HepG2 (cell line): ENCODE data around the gene IGSF8. TPM values are rescaled to one million over a fixed set of nuclear protein-coding genes. Genes with fewer than 3 reads are reported as not detected.

ENCODE experiments used
- ATAC-seq: fragments of 200-7000 bp; cut with Tn5 transposase; 3 replicates; pipeline ENCODE4 v1.9.1; 2020; ENCODE audit warnings: mild to moderate bottlenecking, moderate library complexity
- BruUV-seq: library from RNA; stranded (reverse); fragments of 400-500 nt; replicated peaks from 2 replicates; lab custom pipeline; 2021; lab: Mats Ljungman, UMichigan
- CTCF ChIA-PET: fragments of 300-600 bp; formaldehyde crosslinking; extraction: SDS; loops from one replicate; lab custom pipeline; 2021; ENCODE audit warnings: low total read pairs, inconsistent platforms, low intra/inter-chr PET ratio; lab: Yijun Ruan, JAX
- POLR2A ChIA-PET: fragments of 350-600 bp; sonication (Branson Sonifier 250); formaldehyde crosslinking; loops from one replicate; lab custom pipeline; 2020; ENCODE audit warnings: antibody characterized with exemption, inconsistent platforms; lab: Yijun Ruan, JAX
- DNase-seq: peaks from one replicate; pipeline ENCODE4 v3.0.0-alpha.2; 2015; ENCODE audit warnings: low spot score
- FAIRE-seq: peaks from 3 replicates; lab custom pipeline; 2011; peaks lifted over from hg19 to GRCh38; lab: Jason Lieb, UNC
- H2AFZ ChIP-seq: one replicate; pipeline ENCODE4 v1.6.1; 2011; ENCODE audit warnings: low read length, inconsistent platforms
- H3K27ac ChIP-seq: fragments of 300-600 bp; 3 replicates; pipeline ENCODE4 v1.8.0; 2011; ENCODE audit warnings: mixed run types, mild to moderate bottlenecking, mixed read lengths, low read length, inconsistent platforms; ENCODE audit not compliant: insufficient read depth; ENCODE audit errors: extremely low read length
- H3K27me3 ChIP-seq, 2 experiments: fragments of 200-600 bp in 1 of 2; 2 replicates in 1 of 2; 3 replicates in 1 of 2; pipeline versions ENCODE4 v1.6.0 to v1.8.0; 2011; ENCODE audit warnings: low read length in 2 of 2, mild to moderate bottlenecking in 2 of 2, moderate library complexity in 2 of 2, inconsistent platforms in 1 of 2; ENCODE audit not compliant: insufficient read depth in 2 of 2, control insufficient read depth in 1 of 2
- H3K36me3 ChIP-seq, 2 experiments: fragments of 200-600 bp in 1 of 2; replicated peaks in 1 of 2; 2 replicates in 1 of 2; 3 replicates in 1 of 2; pipeline versions ENCODE4 v1.5.1 to v1.8.0; 2011; ENCODE audit warnings: low read length in 2 of 2, inconsistent platforms in 1 of 2; ENCODE audit not compliant: insufficient read depth in 2 of 2, control insufficient read depth in 1 of 2
- H3K4me1 ChIP-seq: 2 replicates; pipeline ENCODE4 v1.5.1; 2012; ENCODE audit warnings: low read length, inconsistent platforms; ENCODE audit not compliant: insufficient read depth
- H3K4me2 ChIP-seq: 2 replicates; pipeline ENCODE4 v1.6.0; 2011; ENCODE audit warnings: low read depth, low read length, inconsistent platforms
- H3K4me3 ChIP-seq, 3 experiments: fragments of 200-600 bp in 1 of 3; sonication (generic), shearing (Covaris generic) in 1 of 3; replicated peaks in 1 of 3; 2 replicates each; pipeline ENCODE4 v1.5.1; 2011 to 2016; ENCODE audit warnings: low read length in 3 of 3, inconsistent platforms in 2 of 3, low read depth in 2 of 3, mild to moderate bottlenecking in 2 of 3, control low read depth in 1 of 3, mixed read lengths in 1 of 3; ENCODE audit not compliant: insufficient read depth in 1 of 3
- H3K79me2 ChIP-seq: one replicate; pipeline ENCODE4 v1.6.1; 2011; ENCODE audit warnings: low read length, inconsistent platforms; ENCODE audit not compliant: insufficient read depth
- H3K9ac ChIP-seq: 2 replicates; pipeline ENCODE4 v1.6.0; 2011; ENCODE audit warnings: mild to moderate bottlenecking, low read depth, low read length, inconsistent platforms; ENCODE audit not compliant: insufficient read depth
- H3K9me3 ChIP-seq: 2 replicates; pipeline ENCODE4 v1.5.1; 2012; ENCODE audit warnings: mild to moderate bottlenecking, low read length
- H4K20me1 ChIP-seq: 2 replicates; pipeline ENCODE4 v1.6.0; 2011; ENCODE audit warnings: inconsistent platforms, mild to moderate bottlenecking, low read length, moderate library complexity; ENCODE audit not compliant: insufficient read depth
- CEBPG ChIP-seq: IDR thresholded peaks from 2 replicates; pipeline ENCODE4 v1.6.1; 2016
- HNRNPK ChIP-seq: fragments of 200-400 bp; formaldehyde crosslinking; IDR thresholded peaks from 2 replicates; pipeline ENCODE4 v1.6.1; 2018; ENCODE audit warnings: low read length, low read depth, moderate library complexity, mild to moderate bottlenecking; ENCODE audit not compliant: poor library complexity, severe bottlenecking
- HOXD1 ChIP-seq: sonication (generic); formaldehyde crosslinking; IDR thresholded peaks from 2 replicates; pipeline ENCODE4 v1.5.0; 2020; ENCODE audit warnings: missing genetic modification reagents
- KLF16 ChIP-seq, 2 experiments: sonication (generic) in 1 of 2; formaldehyde crosslinking in 1 of 2; IDR thresholded peaks; 2 replicates each; pipeline versions ENCODE4 v1.6.1 to v1.8.0; 2016 to 2023; ENCODE audit warnings: missing genetic modification reagents in 2 of 2, missing compliant biosample characterization in 1 of 2
- MEIS2 ChIP-seq: sonication (generic); formaldehyde crosslinking; IDR thresholded peaks from 2 replicates; pipeline ENCODE4 v1.9.0; 2021; ENCODE audit warnings: mild to moderate bottlenecking, missing genetic modification reagents
- MIER2 ChIP-seq: IDR thresholded peaks from 2 replicates; pipeline ENCODE4 v1.6.1; 2016; ENCODE audit warnings: missing biosample characterization, missing genetic modification reagents
- PCBP2 ChIP-seq: fragments of 200-400 bp; formaldehyde crosslinking; optimal IDR thresholded peaks from 2 replicates; pipeline ENCODE3; 2018; ENCODE audit warnings: low read length, low read depth; ENCODE audit not compliant: poor library complexity, severe bottlenecking
- RAD21 ChIP-seq: fragments of 450-650 bp; formaldehyde crosslinking; IDR thresholded peaks from 2 replicates; pipeline ENCODE4 v1.5.0; 2020; ENCODE audit warnings: mild to moderate bottlenecking
- ZNF253 ChIP-seq: sonication (generic); formaldehyde crosslinking; IDR thresholded peaks from 2 replicates; pipeline ENCODE4 v1.8.0; 2022; ENCODE audit warnings: mild to moderate bottlenecking, missing genetic modification reagents, borderline replicate concordance
- ZNF263 ChIP-seq: sonication (generic); formaldehyde crosslinking; IDR thresholded peaks from 2 replicates; pipeline ENCODE4 v1.4.0; 2020; ENCODE audit warnings: missing genetic modification reagents
- WGBS: methylation state at CpG from one replicate; pipeline ENCODE4 v1.1.6; 2017; ENCODE audit warnings: low lambda C conversion rate; 5-methylcytosine and 5-hydroxymethylcytosine counted together
- in situ Hi-C: cut with HindIII; loops from 2 replicates; pipeline ENCODE4 v1.10.0; 2017; ENCODE audit warnings: low pct_unique_long_range_greater_than_20kb; ENCODE audit not compliant: extremely low pct_ligation_motif_present
- intact Hi-C: fragments of 100-400 bp; cut with micrococcal nuclease; formaldehyde crosslinking; loops from one replicate; pipeline ENCODE4 v1.10.0; 2022; ENCODE audit not compliant: unreplicated experiment
- polyA plus RNA-seq, 8 experiments: library from polyadenylated mRNA; depleted of rRNA in 3 of 8; stranded (reverse) in 7 of 8; unstranded in 1 of 8; fragments of >200 nt; fragmentation: Illumina TruSeq in 4 of 8; extraction: Trizol in 4 of 8; gene quantifications; 2 replicates each; pipeline versions ENCODE4 v1.2.1 to v1.2.3, GENCODE V29; 2011 to 2016; ENCODE audit warnings: low read depth in 4 of 8, missing spikeins in 1 of 8, mixed read lengths in 1 of 8; ENCODE audit not compliant: insufficient read depth in 1 of 8
- total RNA-seq, 5 experiments: library from RNA; depleted of rRNA; stranded (reverse); fragments of >200 nt; fragmentation: Illumina TruSeq; extraction: Trizol; gene quantifications; 2 replicates each; pipeline ENCODE4 v1.2.3, GENCODE V29; 2016; ENCODE audit warnings: low read depth in 1 of 5
- TF ChIP-seq, protein P1 (sequence below): sonication (generic); formaldehyde crosslinking; IDR thresholded peaks from 2 replicates; pipeline ENCODE4 v1.5.0; 2020; ENCODE audit warnings: mild to moderate bottlenecking, missing genetic modification reagents, moderate library complexity
- TF ChIP-seq, protein P2 (sequence below): sonication (generic); formaldehyde crosslinking; IDR thresholded peaks from 2 replicates; pipeline ENCODE4 v1.4.0; 2020; ENCODE audit warnings: missing genetic modification reagents
- TF ChIP-seq, protein P3 (sequence below): IDR thresholded peaks from 2 replicates; pipeline ENCODE4 v1.6.1; 2018; ENCODE audit warnings: missing genetic modification reagents, mild to moderate bottlenecking, missing compliant biosample characterization
- TF ChIP-seq, protein P4 (sequence below), 2 experiments: sonication (generic) in 1 of 2; formaldehyde crosslinking in 1 of 2; IDR thresholded peaks; 2 replicates each; pipeline versions ENCODE4 v1.4.0 to v1.6.1; 2018 to 2020; ENCODE audit warnings: missing genetic modification reagents in 2 of 2, borderline replicate concordance in 1 of 2, low read depth in 1 of 2, mild to moderate bottlenecking in 1 of 2, missing biosample characterization in 1 of 2

The IGSF8 gene
- total and polyA plus RNA-seq, 2 of the 13 experiments (the other 11 are each of a cell fraction or from before 2014, with no cell fraction given), result 24.0 to 41.0 TPM

DNA sequence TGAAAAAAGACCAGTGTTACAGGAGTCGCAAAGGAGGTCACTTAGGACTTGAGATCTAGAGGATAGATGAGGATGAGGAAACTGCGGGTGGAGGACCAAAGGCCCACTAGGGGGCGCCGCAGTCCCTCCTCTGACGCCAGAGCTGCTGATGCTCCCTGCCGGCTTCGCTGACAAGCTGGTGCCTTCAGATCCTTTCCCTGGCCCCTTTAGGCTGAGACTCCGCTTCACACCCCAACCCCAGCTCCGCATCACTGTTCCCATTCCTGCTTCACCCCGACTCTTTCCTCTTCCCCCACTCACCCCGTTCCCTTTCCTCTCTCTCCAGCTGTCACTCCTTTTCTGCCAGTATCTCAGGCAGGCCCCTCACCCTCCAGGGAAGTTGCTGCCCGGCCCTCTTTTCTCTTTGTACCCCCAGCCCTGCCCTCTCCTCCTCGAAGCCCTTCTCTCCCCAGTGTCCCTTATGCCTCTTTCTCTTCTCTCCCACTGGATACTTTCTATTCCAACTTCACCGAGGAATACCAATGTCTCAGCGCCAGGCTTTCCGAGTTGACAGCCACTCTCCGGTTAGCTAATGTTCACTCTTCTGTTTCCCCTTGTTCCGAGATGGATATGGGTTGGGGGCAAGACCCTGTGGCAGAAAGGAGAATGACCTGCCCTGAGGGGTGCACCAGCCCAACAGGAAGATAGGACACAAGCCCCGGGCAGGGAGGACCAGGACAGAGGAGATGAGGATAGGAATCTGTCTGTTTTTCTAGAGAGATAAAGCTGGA, 12.5 kb downstream of the IGSF8 start:
- 49% methylated on average over 18 of the region's 19 CpGs for WGBS
- TF ChIP-seq KLF16 (CRISPR knock-in tag; IDR thresholded peaks at IDR 0.05) (0 out of 4 replicates have a peak, but pooled peaks of 1 of the 2 experiments have one; percentile 13), MIER2 (CRISPR knock-in tag) (0 out of 2 replicates have a peak, but pooled peaks have one; percentile 23), ZNF263 (0 out of 2 replicates have a peak, but pooled peaks have one; percentile 41), HNRNPK (peak; percentile 48), MEIS2 (0 out of 2 replicates have a peak, but pooled peaks have one; percentile 29), CEBPG (CRISPR knock-in tag) (0 out of 2 replicates have a peak, but pooled peaks have one; percentile 26), HOXD1 (CRISPR knock-in tag) (0 out of 2 replicates have a peak, but pooled peaks have one; percentile 28), RAD21 (peak; percentile 77), ZNF253 (no peak), PCBP2 (no peak)
- TF ChIP-seq, protein P1, sequence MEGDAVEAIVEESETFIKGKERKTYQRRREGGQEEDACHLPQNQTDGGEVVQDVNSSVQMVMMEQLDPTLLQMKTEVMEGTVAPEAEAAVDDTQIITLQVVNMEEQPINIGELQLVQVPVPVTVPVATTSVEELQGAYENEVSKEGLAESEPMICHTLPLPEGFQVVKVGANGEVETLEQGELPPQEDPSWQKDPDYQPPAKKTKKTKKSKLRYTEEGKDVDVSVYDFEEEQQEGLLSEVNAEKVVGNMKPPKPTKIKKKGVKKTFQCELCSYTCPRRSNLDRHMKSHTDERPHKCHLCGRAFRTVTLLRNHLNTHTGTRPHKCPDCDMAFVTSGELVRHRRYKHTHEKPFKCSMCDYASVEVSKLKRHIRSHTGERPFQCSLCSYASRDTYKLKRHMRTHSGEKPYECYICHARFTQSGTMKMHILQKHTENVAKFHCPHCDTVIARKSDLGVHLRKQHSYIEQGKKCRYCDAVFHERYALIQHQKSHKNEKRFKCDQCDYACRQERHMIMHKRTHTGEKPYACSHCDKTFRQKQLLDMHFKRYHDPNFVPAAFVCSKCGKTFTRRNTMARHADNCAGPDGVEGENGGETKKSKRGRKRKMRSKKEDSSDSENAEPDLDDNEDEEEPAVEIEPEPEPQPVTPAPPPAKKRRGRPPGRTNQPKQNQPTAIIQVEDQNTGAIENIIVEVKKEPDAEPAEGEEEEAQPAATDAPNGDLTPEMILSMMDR (CRISPR knock-in tag), result peak; percentile 92
- TF ChIP-seq, protein P2, sequence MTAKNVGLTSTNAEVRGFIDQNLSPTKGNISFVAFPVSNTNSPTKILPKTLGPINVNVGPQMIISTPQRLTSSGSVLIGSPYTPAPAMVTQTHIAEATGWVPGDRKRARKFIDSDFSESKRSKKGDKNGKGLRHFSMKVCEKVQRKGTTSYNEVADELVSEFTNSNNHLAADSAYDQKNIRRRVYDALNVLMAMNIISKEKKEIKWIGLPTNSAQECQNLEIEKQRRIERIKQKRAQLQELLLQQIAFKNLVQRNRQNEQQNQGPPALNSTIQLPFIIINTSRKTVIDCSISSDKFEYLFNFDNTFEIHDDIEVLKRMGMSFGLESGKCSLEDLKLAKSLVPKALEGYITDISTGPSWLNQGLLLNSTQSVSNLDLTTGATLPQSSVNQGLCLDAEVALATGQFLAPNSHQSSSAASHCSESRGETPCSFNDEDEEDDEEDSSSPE (CRISPR knock-in tag), result no peak
- TF ChIP-seq, protein P3, sequence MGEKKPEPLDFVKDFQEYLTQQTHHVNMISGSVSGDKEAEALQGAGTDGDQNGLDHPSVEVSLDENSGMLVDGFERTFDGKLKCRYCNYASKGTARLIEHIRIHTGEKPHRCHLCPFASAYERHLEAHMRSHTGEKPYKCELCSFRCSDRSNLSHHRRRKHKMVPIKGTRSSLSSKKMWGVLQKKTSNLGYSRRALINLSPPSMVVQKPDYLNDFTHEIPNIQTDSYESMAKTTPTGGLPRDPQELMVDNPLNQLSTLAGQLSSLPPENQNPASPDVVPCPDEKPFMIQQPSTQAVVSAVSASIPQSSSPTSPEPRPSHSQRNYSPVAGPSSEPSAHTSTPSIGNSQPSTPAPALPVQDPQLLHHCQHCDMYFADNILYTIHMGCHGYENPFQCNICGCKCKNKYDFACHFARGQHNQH (CRISPR knock-in tag), result peak; percentile 33; the same call in 1 of the 2 replicates
- TF ChIP-seq, protein P4, sequence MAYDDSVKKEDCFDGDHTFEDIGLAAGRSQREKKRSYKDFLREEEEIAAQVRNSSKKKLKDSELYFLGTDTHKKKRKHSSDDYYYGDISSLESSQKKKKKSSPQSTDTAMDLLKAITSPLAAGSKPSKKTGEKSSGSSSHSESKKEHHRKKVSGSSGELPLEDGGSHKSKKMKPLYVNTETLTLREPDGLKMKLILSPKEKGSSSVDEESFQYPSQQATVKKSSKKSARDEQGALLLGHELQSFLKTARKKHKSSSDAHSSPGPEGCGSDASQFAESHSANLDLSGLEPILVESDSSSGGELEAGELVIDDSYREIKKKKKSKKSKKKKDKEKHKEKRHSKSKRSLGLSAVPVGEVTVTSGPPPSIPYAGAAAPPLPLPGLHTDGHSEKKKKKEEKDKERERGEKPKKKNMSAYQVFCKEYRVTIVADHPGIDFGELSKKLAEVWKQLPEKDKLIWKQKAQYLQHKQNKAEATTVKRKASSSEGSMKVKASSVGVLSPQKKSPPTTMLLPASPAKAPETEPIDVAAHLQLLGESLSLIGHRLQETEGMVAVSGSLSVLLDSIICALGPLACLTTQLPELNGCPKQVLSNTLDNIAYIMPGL (CRISPR knock-in tag; IDR thresholded peaks at IDR 0.05; ENCODE audit: borderline replicate concordance in 1 of 2, low read depth in 1 of 2), result 0 out of 4 replicates have a peak, but pooled peaks of 1 of the 2 experiments have one; percentile 35

More for the DNA sequence above, 12.5 kb downstream of the IGSF8 start:
- Histone ChIP-seq H3K27ac (no peak overlapping the region), H3K27me3 (no peaks in the 10 kb centered on the region), H3K36me3 (peaks cover 2% of the 10 kb centered on the region in 2 experiments; a peak in 1 of 5 replicates), H3K4me2 (no peak overlapping the region), H3K4me3 (no peak overlapping the region), H3K9ac (no peak overlapping the region), H4K20me1 (no peaks in the 10 kb centered on the region), H2AFZ (no peak overlapping the region), H3K4me1 (peaks cover 5% of the 10 kb centered on the region), H3K79me2 (no peaks in the 10 kb centered on the region), H3K9me3 (no peaks in the 10 kb centered on the region)
- in situ Hi-C loops, result no loop called here
- no TSS peak for BruUV-seq
- peak; percentile 84 for ATAC-seq
- peak; percentile 73 for FAIRE-seq
- peak; percentile 54 for DNase-seq
- intact Hi-C loops, result no loop called here
- POLR2A ChIA-PET, result no interaction called here
- CTCF ChIA-PET, result interaction anchor here (1.6 kb wide), 1 partner anchor 39 kb away, joined by 7 read pairs; no protein-coding TSS in a partner anchor
